ENCODE data around the gene CAMTA1. TPM values are rescaled to one million over a fixed set of nuclear protein-coding genes. Genes with fewer than 3 reads are reported as not detected.
"Not testable (repeated sequence)": the region's sequence is repeated elsewhere in the genome, so short reads cannot be mapped to it uniquely, and the experiment has no call there.

Gene CAMTA1, protein sequence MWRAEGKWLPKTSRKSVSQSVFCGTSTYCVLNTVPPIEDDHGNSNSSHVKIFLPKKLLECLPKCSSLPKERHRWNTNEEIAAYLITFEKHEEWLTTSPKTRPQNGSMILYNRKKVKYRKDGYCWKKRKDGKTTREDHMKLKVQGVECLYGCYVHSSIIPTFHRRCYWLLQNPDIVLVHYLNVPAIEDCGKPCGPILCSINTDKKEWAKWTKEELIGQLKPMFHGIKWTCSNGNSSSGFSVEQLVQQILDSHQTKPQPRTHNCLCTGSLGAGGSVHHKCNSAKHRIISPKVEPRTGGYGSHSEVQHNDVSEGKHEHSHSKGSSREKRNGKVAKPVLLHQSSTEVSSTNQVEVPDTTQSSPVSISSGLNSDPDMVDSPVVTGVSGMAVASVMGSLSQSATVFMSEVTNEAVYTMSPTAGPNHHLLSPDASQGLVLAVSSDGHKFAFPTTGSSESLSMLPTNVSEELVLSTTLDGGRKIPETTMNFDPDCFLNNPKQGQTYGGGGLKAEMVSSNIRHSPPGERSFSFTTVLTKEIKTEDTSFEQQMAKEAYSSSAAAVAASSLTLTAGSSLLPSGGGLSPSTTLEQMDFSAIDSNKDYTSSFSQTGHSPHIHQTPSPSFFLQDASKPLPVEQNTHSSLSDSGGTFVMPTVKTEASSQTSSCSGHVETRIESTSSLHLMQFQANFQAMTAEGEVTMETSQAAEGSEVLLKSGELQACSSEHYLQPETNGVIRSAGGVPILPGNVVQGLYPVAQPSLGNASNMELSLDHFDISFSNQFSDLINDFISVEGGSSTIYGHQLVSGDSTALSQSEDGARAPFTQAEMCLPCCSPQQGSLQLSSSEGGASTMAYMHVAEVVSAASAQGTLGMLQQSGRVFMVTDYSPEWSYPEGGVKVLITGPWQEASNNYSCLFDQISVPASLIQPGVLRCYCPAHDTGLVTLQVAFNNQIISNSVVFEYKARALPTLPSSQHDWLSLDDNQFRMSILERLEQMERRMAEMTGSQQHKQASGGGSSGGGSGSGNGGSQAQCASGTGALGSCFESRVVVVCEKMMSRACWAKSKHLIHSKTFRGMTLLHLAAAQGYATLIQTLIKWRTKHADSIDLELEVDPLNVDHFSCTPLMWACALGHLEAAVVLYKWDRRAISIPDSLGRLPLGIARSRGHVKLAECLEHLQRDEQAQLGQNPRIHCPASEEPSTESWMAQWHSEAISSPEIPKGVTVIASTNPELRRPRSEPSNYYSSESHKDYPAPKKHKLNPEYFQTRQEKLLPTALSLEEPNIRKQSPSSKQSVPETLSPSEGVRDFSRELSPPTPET (N-terminal part only)
- 62.9 TPM for total RNA-seq

DNA sequence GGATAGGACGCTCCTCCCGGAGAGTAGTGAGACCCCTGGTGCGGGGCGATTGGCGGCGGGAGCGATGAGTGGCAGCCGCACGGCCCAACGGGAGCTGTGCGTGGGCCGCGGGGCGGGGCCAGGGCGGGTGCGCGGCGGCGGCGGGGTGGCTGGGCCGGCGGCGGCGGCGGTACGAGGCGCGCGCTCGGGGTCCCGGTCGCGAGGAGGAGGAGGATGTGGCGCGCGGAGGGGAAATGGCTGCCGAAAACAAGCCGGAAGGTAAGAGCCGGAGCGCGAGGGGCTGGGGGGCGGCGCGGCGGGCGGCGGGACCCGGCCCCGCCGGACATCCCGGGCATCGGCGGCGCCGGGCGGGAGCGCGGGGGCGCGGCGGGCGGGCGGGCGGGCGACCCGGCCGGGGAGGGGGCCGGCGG is at the start of gene CAMTA1:
Gene CAMTA1, plus strand, starts transcription at position 137 of the 410 bp plus-strand sequence. Its CDS starts 77 bp downstream, at position 214.
- peak within 1 kb of the TSS; percentile 79 to 80 for H3K4me3 ChIP-seq
- no peaks in the 10 kb centered on the region for H3K36me3 ChIP-seq
- no peaks in the 10 kb centered on the region for H3K9me3 ChIP-seq
- H3K27me3 ChIP-seq, result no peaks in the 10 kb centered on the region
- H3K27ac ChIP-seq, result peak within 1 kb of the TSS; percentile 99
- H3K4me1 ChIP-seq, result peaks cover 47% of the 10 kb centered on the region
- TF ChIP-seq POLR2A (IDR thresholded peaks at IDR 0.05), result peak in 1 of 2 donors; percentile 71
- TF ChIP-seq POLR2AphosphoS5 (IDR thresholded peaks at IDR 0.05; ENCODE audit: insufficient read depth in 1 of 2, low read depth in 1 of 2), result no peak
- DNase-seq (ENCODE audit: extremely low spot score in 2 of 2), result no peak
- intact Hi-C loops (cut with DNase I), result no loop called here

DNA sequence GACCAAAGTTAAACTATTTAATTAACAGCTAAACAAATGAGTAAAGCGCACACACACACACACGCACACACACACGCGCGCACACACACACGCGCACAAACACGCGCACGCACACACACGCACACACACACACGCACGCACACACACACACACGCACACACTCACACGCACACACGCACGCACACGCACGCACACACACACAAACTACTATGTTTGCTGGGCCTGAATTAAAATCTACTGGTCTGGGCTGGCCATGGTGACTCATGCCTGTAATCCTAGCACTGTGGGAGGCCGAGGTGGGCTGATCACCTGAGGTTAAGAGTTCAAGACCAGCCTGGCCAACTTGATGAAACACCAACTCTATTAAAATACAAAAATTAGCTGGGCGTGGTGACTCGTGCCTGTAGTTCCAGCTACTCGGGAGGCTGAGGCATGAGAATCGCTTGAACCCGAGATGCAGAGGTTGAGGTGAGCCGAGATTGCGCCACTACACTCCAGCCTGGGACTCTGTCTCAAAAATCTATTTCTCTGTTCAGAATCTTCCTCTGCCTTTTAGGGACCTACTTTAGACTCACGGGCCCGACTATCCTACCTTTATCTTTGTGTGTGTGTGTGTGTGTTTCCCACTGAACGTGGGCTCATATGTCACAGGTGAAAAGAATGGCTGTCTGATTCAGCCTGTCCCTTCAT is 46.1 kb upstream of the CAMTA1 start:
- intact Hi-C loops (cut with DNase I), result no loop called here
- Histone ChIP-seq H3K36me3 (no peaks in the 10 kb centered on the region), H3K4me3 (no peak overlapping the region), H3K27ac (no peak overlapping the region), H3K9me3 (no peaks in the 10 kb centered on the region), H3K4me1 (peaks cover 11% of the 10 kb centered on the region), H3K27me3 (no peaks in the 10 kb centered on the region)
- TF ChIP-seq POLR2AphosphoS5 (IDR thresholded peaks at IDR 0.05; ENCODE audit: insufficient read depth in 1 of 2, low read depth in 1 of 2), result no peak
- TF ChIP-seq, protein P1, sequence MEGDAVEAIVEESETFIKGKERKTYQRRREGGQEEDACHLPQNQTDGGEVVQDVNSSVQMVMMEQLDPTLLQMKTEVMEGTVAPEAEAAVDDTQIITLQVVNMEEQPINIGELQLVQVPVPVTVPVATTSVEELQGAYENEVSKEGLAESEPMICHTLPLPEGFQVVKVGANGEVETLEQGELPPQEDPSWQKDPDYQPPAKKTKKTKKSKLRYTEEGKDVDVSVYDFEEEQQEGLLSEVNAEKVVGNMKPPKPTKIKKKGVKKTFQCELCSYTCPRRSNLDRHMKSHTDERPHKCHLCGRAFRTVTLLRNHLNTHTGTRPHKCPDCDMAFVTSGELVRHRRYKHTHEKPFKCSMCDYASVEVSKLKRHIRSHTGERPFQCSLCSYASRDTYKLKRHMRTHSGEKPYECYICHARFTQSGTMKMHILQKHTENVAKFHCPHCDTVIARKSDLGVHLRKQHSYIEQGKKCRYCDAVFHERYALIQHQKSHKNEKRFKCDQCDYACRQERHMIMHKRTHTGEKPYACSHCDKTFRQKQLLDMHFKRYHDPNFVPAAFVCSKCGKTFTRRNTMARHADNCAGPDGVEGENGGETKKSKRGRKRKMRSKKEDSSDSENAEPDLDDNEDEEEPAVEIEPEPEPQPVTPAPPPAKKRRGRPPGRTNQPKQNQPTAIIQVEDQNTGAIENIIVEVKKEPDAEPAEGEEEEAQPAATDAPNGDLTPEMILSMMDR (IDR thresholded peaks at IDR 0.05), result no peak
- no peak for TF ChIP-seq POLR2A (IDR thresholded peaks at IDR 0.05)
- DNase-seq (ENCODE audit: extremely low spot score in 2 of 2), result no peak

DNA sequence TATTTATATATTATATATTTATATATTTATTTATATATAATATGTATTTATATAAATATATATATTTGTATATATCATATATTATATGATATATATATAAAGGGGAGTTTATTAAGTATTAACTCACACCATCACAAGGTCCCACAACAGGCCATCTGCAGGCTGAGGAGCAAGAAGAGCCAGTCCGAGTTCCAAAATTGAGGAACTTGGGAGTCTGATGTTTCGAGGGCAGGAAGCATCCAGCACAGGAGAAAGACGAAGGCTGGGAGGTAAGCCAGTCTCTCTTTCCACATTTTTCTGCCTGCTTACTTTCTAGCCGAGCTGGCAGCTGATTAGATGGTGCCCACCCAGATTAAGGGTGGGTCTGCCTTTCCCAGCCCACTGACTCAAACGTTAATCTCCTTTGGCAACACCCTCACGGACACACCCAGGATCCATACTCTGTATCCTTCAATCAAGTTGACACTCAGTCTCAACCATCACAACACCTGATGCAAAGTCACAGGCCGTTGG is 42.5 kb upstream of the CAMTA1 start:
- H3K4me3 ChIP-seq; H3K27me3 ChIP-seq; DNase-seq (ENCODE audit: extremely low spot score in 2 of 2); intact Hi-C loops (cut with DNase I); H3K36me3 ChIP-seq; H3K9me3 ChIP-seq: not testable (repeated sequence)
- H3K4me1 ChIP-seq, result peaks cover 15% of the 10 kb centered on the region
- peak overlapping the region; percentile 75 for H3K27ac ChIP-seq

DNA sequence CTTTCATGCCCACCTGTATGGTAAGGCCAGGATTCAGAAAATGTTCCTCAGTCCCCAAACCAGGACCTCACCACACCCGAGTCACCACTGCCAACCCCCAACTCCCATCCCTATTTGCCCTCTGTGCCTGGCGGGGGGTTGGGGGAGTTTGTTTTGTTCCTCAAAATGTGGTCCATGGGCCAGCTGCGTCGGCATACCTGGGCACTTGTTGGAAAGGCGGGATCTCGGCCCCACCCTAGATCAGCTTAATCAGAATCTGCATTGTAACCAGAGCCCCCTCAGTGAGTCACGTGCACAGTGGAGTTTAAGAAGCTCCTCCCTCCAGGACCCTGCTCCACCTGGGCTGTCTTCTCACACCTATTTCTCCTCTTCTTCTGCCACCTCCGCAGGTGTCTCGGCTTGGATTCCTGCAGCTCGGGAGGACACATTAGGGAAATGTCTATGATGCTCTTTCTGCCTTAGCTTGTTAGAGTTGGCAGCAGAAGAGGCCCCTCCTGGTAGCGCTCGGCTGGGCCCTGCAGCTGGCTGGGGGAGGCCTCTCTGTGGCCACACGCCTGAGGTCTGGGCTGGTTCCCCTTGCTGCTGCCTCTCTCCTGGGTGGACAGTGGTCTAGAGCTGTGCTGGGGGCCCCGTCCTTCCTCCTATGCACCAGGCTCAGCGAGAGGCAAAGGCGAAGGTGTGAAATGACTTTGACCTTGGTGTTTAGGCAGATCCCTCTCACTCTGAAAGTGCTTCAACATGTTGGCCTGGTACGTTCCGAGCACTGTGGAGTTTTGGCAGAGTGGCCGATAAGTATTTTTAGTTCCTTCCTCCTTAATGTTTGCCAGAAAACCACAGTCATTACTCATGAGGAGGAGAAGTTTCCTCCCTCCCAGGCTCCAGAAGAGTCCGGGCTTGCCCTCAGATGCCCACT is 41.8 kb upstream of the CAMTA1 start:
- intact Hi-C loops (cut with DNase I), result no loop called here
- no peak for DNase-seq (ENCODE audit: extremely low spot score in 2 of 2)
- no peaks in the 10 kb centered on the region for H3K36me3 ChIP-seq
- H3K27ac ChIP-seq, result peak overlapping the region; percentile 75
- peak overlapping the region in 1 of 2 donors; percentile 6 for H3K4me3 ChIP-seq
- TF ChIP-seq POLR2AphosphoS5 (IDR thresholded peaks at IDR 0.05; ENCODE audit: insufficient read depth in 1 of 2, low read depth in 1 of 2), result peak; percentile 27 to 81
- TF ChIP-seq POLR2A (IDR thresholded peaks at IDR 0.05), result no peak
- no peaks in the 10 kb centered on the region for H3K27me3 ChIP-seq
- H3K9me3 ChIP-seq, result no peaks in the 10 kb centered on the region
- peaks cover 15% of the 10 kb centered on the region for H3K4me1 ChIP-seq

DNA sequence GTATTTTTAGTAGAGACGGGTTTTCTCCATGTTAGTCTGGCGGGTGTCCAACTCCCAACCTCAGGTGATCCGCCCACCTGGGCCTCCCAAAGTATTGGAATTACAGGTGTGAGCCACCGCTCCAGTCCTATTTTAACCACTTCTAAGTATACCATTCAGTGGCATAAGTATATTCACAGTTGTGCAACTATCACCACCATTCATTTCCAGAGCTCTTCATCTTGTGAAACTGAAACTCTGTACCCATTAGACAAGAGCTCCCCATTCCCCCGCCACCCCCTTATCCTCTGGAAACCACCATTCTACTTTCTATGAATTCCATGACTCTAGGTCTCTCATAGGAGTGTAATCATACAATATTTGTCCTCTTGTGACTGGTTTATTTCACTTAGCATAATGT is 40.2 kb upstream of the CAMTA1 start:
- H3K4me3 ChIP-seq, result no peak overlapping the region
- H3K27ac ChIP-seq, result no peak overlapping the region
- no peak for DNase-seq (ENCODE audit: extremely low spot score in 2 of 2)
- H3K9me3 ChIP-seq, result no peaks in the 10 kb centered on the region
- intact Hi-C loops (cut with DNase I), result no loop called here
- no peaks in the 10 kb centered on the region for H3K27me3 ChIP-seq
- H3K36me3 ChIP-seq, result no peaks in the 10 kb centered on the region
- TF ChIP-seq, protein P1 (IDR thresholded peaks at IDR 0.05), result no peak
- no peak for TF ChIP-seq POLR2AphosphoS5 (IDR thresholded peaks at IDR 0.05; ENCODE audit: insufficient read depth in 1 of 2, low read depth in 1 of 2)
- TF ChIP-seq POLR2A (IDR thresholded peaks at IDR 0.05), result no peak
- peaks cover 15% of the 10 kb centered on the region for H3K4me1 ChIP-seq
